GM12801 (cell line): ENCODE data around the gene MEFV.

Experiments used
- TF ChIP-seq, protein P1 (sequence below): IDR thresholded peaks from one replicate; pipeline ENCODE4 v1.5.1; 2011; ENCODE audit warnings: control low read depth; ENCODE audit not compliant: insufficient read length; ENCODE audit errors: extremely low read depth

MEFV gene

DNA sequence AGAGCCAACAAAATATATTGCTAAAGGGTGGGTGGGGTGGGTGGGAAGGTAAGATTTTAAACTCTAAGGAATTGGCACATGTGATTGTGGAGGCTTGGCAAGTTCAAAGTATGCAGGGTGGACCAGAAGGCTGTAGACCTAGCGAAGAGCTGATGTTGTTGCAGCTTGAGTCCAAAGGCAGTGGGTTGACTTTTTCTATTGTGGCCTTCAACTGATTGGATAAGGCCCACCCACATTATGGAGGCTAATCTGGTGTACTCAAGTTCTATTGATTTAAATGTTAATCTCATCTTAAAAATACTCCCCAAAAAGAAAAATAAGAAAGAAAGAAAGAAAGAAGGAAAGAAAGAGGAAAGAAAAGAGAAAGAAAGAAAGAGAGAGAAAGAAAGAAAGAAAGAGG is 43.9 kb downstream of the MEFV start:
- TF ChIP-seq, protein P1, sequence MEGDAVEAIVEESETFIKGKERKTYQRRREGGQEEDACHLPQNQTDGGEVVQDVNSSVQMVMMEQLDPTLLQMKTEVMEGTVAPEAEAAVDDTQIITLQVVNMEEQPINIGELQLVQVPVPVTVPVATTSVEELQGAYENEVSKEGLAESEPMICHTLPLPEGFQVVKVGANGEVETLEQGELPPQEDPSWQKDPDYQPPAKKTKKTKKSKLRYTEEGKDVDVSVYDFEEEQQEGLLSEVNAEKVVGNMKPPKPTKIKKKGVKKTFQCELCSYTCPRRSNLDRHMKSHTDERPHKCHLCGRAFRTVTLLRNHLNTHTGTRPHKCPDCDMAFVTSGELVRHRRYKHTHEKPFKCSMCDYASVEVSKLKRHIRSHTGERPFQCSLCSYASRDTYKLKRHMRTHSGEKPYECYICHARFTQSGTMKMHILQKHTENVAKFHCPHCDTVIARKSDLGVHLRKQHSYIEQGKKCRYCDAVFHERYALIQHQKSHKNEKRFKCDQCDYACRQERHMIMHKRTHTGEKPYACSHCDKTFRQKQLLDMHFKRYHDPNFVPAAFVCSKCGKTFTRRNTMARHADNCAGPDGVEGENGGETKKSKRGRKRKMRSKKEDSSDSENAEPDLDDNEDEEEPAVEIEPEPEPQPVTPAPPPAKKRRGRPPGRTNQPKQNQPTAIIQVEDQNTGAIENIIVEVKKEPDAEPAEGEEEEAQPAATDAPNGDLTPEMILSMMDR = no peak

DNA sequence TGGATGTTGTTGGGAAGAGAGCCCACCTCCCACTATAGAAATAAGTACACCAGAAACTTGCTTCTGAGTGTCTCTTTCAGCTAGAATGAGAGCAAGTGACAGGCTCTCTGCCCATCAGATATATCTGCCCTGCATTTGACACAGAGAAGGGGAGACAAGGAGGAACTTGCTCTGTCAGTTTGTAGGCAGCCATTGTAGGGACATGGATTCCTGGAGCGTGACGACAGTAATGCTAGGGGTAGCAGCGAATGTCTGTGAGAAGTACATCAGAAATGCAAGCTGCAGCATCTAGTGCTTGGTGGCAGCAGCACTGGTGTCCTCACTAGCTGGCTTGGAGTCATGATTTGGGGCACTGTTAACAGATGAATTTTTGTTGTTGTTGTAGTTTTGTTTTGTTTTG is 44.4 kb downstream of the MEFV start:
- TF ChIP-seq, protein P1 = no peak

DNA sequence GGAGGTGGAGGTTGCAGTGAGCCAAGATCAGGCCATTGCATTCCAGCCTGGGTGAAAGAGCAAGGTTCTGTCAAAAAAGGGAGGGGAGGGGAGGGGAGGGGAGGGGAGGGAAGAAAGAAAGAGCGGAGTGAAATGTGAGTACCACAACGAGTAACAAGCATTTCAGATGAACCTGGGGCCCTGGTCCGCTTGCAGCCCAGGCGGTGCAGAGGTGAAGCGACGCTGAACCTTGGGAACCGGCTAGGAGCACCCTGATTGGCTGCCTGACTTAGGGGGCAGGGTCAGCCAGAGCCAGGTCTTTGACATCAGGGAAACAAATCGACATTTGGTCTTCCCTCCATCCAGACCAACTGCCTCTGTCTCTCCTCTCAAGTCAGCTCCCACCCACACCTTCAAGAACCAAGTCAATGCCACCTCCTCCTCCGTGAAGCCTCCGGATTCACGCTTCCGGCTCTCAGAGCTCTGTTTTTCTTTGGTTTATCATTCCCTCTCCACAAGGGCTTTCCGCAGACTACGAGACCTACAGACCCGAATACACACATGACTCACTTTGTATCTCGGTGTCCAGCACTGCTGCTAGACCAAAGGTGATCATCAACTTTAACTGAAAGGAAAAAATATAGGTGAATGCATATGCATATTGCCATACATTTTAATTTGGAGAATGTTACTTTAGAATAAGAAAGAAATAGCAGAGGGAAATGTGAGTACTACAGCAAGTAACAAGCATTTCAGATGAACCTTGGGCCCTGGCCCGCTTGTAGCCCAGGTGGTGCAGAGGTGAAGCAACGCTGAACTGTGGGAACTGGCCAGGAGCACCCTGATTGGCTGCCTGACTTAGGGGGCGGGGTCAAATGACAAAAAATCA is 49.1 kb downstream of the MEFV start:
- TF ChIP-seq, protein P1 = no peak

DNA sequence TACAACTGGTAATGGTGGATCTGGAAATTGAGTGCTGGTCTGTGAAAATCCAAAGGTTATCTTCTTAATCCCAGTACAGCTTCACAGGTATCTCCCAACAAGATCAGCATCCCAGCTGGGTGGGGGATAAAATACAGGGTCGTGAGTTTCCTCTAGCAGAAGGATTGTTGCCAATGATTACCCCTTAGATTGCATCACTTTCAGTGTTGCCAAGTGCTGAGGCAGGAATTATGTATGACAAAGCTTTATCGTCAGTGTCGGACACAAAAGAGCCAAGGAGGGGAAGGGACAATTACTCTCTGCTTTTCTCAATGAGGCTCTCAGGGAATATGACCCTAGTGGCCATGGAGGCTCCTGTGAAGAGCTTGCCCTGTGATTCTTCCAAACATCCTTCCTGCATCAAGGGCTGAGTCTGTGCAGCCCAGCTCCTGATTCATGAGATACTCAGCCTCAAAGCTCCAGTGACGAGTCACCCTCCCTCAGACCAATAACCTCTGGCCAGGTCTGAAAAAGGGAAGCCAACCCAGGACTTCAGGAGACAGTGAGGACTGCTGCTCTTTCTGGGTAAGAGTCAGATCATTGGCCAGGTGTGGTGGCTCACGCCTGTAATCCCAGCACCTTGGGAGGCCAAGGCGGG is 53.4 kb downstream of the MEFV start:
- TF ChIP-seq, protein P1 = no peak

DNA sequence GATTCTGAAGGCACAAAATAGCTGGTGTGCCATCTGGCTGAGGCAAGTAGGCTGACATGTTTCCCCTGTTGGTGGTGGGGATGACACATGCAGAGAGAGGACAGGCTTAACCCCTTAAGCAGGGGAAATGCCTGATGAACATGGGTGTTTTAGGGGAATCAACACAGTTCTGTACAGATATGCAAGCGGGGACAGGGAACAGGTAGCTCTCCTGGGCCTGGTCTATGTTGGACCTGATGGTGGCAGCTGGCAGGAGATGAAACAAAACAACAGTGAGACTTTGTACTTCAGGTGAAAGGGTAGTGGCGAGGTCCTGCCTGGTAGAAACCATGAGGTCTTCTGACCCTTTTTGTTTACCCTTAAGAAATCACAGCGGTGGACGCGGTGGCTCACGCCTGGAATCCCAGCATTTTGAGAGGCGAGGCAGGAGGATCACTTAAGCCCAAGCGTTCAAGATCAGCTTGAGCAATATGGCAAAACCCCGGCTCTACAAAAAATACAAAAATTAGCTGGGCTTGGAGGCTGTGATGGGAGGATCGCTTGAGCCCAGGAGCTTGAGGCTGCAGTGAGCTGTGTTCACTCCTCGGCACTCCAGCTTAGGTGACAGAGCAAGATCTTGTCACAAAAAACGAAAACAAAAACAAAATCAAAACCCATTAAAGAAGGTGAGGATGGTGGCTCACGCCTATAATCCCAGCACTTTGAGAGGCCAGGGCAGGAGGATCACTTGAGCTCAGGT is 57.9 kb downstream of the MEFV start:
- TF ChIP-seq, protein P1 = no peak

DNA sequence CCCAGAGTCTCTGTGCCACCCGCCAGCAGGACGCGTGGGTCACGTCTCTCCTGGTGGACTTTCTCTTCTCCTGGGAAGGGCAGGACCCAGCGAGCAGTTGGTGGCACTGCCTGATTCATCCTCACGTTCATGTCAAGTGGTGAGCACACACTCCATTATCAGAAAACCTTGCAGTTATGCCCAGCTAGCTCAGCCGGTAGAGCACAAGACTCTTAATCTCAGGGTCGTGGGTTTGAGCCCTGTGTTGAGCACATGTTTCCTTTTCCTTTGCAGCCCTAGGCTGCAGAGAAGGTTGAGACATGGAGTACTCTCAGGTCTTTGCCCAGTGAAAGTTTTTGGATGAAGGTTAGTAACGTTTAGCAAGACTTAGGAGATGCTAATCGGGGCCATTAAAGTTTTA is 60.5 kb downstream of the MEFV start:
- TF ChIP-seq, protein P1 = no peak

DNA sequence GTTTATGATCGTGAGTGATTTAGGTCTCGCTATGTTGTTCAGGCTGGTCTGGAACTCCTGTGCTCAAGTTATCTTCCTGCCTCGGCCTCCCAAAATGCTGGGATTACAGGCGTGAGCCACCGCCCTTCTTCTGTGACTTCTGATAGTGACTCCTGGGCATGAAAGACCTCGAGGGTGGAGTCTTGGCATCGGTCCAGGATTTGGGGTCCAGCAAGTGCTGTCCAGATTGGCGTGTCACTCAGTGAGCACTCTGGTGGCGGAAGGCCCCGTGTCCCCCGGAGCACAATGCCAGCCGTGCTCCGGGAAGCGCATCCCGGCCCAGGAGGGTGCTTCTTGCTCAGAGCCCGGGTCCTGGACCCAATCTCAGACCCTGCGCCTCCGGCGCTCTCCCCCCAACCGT is 61.6 kb downstream of the MEFV start:
- TF ChIP-seq, protein P1 = no peak
